NCI-H524 treated with DMSO at 0.1 percent for 48 hours (cell line): ENCODE measurements around the gene TTI1.

Source experiments
- DNase-seq: peaks from one replicate; lab custom pipeline; 2025; lab: John Stamatoyannopoulos, UW

TTI1 gene

DNA sequence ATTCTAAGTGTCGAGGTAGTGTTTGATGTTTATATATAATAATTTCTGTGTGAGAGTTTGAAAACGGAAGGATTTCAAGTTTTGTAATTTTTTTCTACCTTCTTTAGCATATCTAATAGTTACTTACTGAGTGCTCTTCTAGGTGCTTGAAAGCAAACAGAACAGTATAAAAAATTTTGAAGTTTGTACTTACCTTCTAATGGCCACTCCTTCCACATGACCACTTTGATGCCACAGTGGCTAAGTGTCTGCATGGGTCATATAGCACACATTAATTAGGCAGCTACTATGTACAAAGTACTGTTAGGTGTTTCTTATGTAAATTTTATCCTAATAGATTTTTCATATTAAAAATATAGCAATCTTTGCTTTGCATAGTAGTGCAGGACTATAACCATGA lies 21.4 kb upstream of the TTI1 start:
- DNase-seq, result no peak

DNA sequence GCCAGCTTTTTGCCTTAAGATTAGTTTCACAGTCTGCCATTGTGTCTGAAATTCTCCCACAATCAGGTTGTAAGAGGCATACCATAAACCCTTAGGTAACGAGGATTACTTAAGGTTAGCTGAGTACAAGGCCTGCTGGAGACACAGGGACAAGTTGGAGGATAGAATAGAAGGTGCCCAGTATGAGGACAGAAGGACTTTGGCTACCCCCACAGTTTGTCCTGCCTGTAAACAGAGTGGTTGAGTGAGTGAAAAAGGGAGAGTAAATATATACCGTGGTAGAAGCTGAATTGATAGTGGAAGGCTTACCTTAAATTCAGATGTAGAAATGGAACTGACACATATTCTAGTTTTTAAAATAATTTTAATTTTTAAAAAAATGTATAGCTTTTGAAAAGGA lies 19.6 kb upstream of the TTI1 start:
- no peak for DNase-seq

DNA sequence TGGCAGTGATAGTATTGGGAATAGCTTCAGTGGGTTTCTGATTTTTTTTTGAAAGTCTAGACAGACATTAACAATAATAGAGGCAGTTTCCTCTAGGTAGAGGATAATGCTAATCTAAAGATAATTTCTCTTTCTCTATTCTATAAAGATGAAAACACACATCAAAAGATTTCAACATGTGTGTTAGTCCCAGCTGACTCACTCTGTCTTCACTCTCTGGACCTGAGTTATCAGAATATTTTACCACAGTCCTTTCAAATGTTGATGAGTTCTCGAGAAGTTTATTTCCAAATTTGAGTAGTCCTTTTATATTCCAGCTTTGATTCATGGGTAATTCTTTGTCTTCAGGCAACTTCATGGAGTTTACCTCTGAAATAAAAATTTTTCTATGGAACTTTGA lies 17.4 kb upstream of the TTI1 start:
- no peak for DNase-seq

DNA sequence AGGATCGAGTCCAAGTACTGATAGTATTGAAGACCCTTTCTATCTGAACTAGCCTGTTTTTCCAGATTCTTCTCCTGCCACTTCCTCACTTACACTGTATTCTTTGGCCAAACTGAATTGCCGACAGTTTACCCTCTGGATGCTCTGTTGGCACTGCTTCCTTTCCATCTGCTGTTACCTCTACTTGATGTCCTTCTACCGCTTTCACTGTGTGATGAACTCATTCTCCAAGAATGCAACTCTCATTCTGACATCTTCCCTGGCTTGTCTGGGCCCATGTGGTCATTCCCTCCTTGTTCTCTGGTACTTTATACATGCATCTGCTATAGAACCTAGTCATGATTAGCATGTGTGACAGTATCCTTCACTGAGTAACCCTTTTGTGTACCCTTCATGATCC lies 16.5 kb upstream of the TTI1 start:
- no peak for DNase-seq

DNA sequence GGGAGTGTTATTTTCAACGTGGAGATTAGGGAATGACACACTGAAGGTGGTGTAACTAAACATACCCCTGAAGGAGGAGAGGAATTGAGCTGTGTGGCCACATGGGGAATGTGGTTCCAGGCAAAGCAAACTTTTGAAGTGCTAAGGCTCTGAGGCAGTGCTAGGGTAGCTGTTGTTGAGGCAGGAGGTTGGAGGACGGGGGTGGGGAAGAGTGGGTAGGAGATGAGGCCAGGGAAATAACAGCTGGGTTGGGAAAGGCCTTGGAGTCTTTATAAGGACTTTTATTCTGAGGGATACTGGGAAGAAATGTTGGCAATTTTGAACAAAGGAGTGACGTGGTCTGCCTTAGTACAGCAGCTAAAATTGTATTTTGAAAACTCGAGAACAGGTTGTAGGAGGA lies 13.3 kb upstream of the TTI1 start:
- DNase-seq, result no peak

DNA sequence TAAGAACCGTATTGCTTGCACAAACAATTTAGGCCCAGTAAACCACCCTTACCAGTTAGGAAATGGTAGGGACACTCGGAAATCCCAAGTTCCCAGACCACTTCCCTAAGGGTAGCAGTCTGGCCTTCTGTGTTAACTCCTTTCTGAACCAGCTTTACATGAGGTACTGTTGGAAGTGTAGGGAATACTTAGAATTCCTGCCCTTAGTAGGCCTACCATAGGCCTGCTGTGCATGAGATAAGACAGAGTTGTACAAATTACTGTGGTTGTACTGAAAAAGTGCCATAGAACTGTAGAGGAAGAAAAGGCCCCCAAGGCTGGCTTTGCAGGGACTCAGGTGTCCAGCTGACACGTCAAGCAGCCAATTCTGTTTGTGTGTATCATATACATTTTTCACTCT lies 11.4 kb upstream of the TTI1 start:
- no peak for DNase-seq

DNA sequence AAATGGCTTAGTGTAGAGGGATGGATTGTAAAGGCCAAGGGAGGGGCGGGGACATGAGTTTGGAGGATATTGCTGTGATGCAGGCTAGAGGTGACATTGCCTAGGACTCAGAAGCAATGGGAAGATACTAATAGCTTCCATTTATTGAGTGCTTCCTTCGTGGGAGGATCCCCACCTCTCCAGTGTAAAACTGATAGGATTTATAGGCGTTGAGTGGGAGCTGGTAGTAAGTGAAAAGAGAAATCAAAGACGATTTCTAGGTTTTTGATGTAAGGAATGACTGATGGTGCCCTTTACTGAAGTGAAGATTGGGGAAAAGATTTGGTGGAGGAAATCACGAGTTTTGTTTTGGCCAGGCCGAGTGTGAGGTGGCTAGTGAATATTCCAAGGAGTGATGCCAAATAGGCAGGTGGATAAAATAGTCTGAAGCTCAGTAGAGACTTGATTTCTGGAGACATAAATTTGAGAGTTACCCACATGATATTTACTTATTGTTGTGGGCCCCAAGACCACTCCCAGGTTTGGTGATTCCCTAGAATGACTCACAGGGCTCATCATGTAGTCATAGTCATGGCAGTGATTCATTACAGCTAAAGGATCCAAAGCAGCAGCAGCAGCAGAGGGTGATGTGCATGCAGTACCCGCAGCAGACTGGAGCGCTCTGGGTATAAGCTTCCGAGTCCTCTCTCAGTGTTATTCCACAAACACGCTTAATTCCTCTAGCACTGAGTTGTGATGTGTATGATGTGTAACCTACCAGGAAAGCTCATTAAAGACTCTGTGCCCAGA lies 10.4 kb upstream of the TTI1 start:
- no peak for DNase-seq

DNA sequence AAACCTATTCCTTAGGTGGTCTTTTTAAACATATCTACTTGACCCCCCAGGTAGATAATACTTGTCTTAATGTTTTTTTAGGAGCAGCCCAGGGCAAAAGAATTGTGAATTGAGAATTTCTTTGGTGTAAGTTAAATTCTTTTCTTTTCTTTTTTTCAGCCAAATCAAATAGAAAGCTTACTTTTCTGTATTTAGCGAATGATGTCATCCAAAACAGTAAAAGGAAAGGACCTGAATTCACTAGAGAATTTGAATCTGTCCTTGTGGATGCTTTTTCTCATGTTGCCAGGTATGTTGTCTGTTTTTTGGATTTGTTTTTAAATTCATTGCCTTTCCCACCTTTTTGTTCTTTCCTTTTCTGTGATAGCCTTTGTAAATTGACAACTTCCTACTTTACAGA lies 7.0 kb upstream of the TTI1 start:
- no peak for DNase-seq

DNA sequence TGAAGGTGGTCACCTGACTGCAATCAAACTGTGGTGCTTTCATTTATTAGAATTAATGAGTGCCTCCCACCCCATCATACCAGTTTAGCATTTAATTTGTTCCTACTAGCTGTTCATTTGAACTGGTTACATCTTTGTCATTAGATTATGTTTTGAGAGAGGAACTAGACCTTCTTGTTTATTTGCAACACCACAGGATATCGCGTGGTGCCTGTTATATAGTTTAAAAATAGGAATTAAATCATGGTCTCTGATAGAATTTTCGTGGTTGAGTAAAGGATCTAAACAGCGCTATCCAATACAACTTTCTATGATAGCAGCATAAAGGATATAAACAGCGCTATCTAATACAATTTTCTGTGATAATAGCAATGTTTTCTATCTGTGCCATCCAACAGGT lies 3.1 kb upstream of the TTI1 start:
- no peak for DNase-seq

DNA sequence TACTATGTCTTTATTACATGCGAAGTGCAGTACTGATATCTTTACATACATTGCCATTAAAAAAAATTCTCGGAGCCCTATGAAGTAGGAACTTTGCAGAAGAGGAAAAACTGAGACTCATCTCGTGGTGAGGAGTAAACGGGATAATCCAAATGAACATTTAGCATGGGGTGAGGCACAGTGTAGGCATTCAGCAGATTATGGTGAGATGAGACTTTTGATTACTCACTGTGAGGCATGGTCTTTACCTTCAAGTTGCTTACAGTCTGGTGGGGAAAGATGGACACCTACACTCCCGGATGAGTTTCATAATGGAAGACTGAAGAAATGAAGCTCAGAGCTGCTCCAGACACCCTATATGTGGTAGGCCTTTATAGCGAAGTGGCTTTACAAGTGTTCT lies 1.7 kb upstream of the TTI1 start:
- no peak for DNase-seq

DNA sequence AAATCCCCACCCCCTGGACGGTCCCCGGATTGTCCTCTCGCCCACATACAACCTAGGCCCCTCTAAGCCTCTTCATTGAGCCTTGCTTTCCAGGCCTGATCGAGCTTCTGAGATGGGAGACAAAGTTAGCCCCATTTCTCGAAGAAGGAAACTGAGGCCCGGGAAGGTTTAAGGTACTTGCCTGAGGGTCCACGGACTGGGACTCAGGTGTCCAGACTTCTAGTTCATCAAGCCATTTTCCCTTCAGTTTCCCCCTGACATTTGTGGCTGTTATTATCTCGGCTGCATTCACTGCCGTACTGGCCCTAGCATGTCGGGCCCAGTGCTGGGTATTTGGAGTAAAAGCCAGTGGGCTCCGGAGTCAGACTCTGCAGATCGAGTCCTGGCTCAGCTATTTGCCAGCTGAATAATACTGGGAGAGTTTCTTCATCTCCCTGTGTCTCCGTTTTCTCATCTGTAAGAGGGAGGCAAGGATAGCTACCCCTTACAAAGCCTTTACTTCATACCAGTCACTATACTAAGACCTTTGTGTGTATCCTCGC lies 923 bp upstream of the TTI1 start:
- no peak for DNase-seq

DNA sequence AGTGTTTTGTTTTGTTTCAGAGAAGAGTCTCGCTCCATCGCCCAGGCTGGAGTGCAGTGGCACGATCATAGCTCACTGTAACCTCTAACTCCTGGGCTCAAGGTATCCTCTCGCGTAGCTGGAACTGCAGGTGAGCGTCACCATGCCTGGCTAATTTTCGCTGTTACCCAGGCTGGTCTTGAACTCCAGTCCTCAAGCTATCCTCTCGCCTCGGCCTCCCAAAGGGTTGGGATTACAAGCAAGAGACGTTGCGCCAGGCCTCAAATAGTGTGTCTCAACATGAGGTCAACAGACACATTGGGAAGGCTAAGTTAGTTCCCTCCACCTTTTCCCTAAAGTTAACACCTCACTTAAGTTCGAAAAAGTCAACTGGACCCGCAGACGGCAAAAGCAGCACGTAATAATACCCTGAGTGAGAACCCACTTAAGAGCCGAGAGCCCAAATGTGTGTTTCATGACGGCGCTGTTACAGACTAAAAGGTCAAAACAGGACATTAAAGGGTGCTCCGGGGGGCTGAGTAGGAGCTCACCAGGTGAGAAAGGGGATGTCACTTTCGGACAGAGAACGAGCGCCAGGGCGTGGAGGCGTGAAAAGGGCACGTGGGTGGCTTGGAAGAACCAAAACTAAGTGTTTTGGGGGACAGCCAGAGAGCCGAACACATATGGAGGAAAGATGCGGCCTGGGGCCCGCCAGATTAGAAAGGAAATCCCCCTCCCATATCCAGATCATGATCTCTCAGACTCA lies 499 bp downstream of the TTI1 start:
- no peak for DNase-seq

DNA sequence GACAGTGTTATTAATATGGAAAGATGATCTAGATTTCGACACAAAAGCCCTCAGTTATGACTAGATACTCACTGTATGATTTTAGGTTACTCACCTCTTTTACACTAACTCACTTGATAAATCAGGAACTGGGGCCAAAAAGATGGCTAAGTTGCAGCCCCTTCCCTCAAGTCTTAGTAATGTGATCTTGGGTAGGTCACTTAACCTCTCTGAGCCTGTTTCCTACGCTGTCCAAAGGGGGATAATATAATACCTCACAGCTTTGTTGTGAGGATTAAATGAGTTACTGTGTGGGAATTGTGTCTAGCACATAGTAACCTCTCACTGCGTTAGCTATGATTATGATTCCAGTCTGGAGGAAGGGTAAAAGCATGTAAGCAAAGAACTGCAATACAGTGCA lies 1.3 kb downstream of the TTI1 start:
- no peak for DNase-seq

DNA sequence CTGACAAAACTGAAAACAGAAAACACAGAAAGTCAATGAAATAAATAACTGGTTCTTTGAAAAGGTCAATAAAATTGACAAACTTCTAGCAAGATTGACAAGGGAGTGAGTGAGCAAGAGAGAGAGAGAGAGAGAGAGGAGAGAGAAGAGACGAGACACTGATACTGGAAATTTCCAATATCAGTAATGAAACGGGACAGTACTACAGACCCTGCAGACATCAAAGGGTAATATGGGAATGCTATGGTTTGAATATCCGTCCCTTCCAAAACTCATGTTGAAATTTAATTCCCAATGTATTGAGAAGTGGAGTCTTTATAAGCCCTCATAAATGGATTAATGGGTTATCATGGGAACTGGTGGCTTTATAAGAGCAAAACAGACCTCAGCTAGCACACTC lies 3.8 kb downstream of the TTI1 start:
- no peak for DNase-seq

DNA sequence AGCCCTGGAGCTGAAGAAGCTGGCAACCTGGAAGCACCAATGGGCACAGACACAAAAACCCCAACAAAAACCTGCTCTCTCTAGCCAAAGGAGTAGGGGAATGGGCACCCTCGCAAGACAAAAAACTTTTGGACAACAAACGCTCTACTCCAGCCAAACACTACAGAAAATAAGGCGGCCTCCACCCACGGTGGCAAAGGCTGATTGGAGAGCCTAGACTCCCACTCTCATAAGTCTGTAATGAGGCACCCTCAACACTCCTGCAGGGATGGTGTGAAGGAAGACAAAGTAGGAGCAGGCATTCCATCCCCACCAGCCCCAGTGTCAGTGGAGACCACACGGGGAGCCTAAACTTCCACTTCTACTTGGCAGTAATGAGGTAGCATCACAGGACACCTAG lies 8.8 kb downstream of the TTI1 start:
- DNase-seq, result no peak

DNA sequence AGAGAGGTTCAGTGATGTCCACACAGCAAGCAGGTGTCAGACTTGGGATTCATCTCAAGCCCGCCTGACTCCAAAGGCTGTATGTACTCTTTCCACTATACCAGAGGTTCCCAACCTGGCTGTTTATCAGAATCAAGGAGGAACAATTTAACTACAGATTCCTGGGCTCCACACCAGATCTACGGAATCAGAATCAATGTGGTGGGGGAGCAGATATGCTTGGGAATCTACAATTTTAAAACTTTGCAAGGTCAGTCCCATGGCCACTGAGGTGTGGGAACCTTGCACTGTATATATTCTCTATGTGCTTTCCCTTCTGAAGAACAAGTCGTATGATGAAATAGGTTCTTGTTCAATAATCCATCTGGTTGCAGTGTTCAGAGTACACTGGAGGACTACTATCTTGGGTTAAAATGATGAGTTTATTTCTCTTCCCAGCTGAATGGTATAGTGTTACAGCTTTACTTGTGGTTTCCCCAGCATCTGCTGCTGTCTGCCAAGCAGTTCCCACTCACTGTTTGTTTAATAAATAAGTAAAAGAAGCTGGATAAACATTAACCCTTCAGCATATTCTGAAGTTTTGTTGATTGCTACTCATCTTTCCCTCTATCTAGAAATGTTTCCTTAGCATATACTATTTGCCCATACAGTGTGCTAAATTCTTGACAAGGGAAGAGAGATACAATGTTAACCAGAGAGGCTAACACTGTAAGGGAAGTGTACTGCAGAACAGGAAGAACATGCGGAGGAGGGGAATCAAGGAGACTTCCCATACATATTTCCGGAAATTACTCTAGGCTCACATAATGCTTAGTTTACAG lies 9.9 kb downstream of the TTI1 start:
- no peak for DNase-seq

DNA sequence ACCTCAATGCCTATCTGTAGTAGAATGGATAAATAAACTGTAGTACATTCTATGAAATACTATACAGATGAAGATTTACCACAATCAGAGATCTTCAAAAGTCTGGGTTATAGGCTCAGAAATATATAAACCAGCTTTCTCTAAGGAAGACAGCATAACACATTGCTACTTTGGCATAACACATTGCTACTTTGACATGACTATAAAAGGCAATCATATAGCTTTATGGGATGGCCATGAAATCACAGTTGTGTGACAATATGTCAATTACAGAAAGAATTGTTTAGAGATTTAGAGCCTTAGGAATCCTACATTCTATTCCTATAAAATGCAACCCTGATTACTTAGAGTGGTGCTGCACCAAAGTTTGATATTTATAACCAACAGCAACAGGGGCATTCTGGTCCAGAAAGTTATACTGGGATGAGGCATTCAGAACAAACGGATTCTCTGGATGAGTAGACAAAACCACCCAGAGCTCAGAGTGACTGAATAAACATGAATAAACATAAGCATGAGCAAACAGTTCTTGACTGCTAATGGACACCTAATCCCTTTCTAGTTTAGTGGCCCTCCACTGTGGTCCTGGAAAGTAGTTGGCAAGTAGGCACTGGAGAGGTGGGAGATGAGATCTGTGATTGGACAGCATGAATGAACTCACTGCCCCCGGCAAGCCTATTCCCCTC lies 12.0 kb downstream of the TTI1 start:
- no peak for DNase-seq

DNA sequence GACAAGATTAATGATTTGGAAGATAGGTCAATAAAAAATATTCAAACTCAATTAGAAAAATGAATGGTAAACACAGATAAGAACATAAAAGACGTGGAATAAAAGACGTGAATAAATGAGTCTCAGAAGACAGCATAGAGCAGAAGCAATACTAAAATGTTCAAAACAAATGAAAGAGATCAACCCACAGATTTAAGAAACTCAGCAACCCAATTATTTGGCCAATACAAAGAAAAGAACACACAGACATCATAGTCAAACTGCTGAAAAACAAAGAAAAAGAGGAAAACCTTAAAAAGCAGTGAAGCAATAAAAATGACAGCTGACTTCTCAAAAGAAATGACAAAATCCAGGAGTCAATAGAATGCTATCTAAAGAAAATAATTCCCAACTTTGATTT lies 14.9 kb downstream of the TTI1 start:
- DNase-seq, result no peak

DNA sequence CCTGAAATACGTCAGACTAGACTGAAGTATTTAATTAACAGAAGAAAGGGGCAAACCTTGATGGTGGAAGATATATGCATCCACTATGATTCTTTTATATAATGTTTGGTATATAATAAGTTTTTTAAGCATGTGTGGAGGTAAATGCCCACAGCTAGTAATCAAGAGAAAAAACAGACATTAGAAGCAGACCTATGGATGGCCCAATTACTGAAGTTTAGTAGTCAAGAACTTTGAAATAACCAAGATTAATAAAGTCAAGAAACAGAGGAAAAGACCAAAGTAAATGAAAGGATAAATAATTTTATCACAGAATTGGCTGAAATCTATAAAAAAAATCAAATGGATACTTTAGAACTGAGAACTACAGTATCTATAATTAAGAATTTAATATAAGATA lies 15.3 kb downstream of the TTI1 start:
- no peak for DNase-seq

DNA sequence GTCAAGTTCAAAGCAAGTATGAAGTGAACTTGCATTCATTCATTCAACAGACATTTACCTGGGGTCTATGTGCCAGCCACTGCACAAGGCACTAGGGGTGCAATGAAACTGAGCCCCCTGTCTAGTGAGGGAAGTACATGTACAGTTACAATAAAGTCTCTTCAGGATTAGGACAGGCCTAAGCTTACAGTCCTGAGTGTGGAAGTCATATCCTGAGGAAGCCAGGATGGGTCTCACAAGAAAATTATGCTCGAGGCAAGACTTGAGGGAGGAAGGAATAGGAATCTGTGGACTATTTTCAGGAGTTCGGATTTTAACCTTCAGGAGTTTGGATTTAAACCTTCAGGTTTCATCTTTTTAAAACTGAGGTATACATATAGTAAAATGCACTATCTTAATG lies 19.4 kb downstream of the TTI1 start:
- no peak for DNase-seq

DNA sequence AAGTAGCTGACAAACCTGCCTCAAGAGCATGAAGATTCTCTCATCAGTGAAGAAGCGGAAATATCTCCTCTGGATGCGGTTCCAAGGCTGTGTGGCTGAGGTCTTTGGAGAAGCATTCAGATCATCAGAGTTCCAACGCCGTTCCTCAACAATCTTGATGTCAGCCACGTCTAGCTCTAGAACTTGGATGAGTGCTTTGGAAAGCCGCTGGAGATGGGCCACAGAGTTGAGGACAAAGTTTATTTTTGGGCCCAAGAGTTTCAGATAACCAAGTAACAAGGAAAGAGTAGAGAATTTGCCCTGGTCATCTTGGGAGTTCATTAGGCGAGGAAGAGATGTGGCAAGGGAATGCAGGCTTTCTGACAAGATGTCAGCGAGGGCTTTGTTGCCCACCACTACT lies 20.9 kb downstream of the TTI1 start:
- no peak for DNase-seq

DNA sequence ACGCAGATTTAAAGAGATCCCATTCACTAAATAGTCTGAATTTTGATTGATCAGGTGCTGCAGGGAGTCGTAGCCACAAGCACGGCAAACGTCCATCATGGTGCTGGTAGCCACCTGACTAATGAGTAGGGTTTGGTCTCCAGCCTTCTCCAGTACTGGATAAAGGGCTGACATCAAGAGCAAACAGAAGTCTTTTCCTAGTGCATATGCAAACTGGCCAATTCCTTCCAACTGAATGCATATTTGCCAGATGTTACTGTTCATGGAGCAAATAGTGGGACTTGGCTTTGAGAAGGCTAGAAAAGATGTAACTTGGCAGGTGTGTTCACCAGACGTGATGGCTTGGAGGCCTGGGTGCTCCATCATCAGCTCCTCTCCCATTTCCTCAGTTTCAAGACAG lies 21.6 kb downstream of the TTI1 start:
- DNase-seq, result no peak
